Glomerular visceral epithelial cell (primary cell): Measurements from ENCODE around the gene CLEC16A.

Source experiments
- DNase-seq: peaks from one replicate; pipeline ENCODE4 v3.0.0-alpha.2; 2016; ENCODE audit errors: extremely low spot score

CLEC16A gene

DNA sequence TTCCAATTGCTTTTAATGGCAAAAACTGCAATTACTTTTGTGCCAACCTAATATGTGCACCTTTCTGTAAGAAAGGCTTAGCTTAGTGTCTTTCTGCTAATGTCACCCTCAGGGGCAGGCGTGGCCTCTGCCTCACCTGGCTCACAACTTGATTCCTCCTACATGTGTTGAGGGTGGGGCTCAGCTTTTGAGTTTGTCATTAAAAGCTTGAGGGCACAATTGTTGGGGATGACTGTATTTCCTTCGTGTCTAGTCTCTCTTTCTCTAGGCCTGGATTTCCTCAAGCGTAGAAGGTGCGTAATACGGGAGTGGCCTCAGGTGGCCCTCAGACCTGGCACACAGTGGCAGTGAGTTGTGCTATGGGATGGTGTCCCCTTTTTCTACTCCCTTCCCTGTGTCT, 94.4 kb downstream of the CLEC16A start:
- no peak for DNase-seq

DNA sequence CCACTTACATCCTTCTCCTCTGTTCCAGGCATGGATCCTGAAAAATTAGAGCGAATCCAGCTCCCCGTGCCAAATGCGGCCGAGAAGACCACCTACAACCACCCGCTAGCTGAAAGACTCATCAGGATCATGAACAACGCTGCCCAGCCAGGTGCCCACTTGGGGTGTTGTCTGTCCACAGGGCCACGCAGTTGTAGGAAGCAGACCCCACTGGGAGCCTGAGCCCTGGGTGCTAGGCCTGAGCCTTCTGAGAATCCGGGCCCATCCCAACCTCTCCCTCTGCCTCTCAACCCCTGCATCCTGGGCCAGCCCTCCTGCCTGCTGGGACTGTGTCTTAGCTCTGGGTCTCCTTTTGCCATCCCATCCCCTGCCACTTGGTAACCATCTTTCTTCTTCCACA, 95.4 kb downstream of the CLEC16A start:
- DNase-seq: no peak

DNA sequence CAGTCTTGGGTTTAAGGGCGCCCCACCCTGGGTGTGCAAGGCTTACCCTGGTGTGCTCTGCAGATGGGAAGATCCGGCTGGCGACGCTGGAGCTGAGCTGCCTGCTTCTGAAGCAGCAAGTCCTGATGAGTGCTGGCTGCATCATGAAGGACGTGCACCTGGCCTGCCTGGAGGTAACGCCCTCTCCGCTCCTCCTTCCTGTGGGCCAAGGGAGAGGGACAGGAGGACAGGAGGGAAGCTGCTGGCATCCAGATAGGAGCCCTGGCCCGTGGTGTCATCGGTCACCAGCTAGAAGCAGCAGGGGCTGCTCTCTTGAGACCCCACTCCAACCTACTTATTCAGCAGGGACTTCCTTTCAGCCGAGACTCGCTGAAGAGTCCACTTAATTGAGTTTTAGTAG, 97.8 kb downstream of the CLEC16A start:
- no peak for DNase-seq

DNA sequence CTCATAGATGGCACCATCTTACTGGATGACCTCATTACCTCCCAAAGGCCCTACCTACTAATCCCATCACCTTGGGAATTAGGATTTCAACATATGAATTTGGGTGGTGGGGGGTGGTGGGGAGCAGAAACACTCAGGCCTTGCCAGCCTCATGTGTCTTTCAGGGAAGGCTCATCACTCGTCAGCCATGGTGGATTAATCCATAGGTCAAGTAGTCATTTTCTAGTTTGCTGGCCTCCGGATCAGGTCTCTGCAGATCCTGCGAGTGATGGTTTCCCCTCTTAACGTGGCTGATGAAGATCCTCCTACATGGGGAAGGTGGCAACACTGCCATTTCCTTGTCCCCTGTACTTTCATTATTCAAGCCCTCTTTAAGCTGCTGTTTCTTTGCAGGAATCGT, 101.1 kb downstream of the CLEC16A start:
- no peak for DNase-seq

DNA sequence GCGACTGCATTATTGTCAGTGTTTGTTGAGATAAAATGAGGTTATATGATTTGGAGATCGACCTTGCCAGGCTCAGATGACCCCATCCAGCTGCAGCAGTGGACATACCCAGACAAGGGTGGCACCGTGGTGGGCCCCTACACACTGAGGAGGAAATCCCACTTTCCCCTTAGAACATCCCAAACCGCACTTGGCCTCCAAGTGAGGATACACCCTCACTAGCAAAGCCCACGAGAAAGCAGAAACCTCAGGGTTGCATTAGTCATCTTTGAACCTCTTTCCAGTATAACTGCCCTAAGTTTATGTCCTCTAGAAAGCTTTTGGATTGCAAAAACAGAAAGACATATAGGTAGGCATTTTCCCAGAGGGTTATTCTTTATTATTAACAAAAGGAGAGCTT, 101.5 kb downstream of the CLEC16A start:
- DNase-seq: no peak

DNA sequence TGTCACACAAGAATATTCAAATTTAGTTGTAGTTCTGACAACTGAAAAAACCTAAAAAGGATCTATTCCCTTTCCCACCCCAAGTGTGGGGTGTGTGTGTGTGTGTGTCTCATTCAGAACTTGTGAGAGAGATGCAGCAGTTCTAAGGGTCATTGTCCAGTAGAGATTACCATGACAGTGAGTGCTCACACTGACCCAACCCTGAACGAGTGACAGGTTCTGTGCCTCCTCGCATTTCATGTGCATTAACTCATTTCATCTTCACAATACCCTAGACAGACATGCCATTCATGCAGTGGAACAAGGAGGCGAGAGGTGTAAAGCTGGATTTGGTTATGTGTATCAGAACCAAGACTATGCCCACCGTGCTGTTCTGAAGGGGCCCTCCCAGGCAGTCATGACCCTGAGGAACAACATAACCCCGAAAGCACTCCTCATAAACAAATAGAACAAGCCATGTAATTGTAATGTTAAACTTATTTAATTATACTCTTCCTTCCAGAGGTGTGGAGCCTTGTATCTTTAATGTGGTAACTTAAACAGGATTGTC, 102.1 kb downstream of the CLEC16A start:
- DNase-seq: no peak

DNA sequence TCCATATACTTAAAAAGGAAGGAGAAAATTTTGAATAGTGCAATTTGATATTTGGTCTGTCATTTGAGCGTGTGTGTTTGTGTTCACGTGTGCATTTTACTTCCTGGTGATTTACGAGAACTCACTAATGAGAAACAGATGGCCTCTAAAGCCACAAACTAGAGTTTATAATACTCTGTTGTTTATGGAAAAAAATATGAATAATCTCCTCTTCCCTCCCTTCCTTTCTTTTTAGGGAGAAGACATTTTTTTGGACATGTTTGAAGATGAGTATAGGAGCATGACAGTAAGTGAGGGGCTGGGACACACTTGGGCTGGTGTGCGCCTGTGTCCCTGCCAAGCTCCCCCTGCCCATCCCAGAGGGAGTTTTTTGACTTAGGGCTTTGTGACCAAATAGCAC, 102.7 kb downstream of the CLEC16A start:
- no peak for DNase-seq

DNA sequence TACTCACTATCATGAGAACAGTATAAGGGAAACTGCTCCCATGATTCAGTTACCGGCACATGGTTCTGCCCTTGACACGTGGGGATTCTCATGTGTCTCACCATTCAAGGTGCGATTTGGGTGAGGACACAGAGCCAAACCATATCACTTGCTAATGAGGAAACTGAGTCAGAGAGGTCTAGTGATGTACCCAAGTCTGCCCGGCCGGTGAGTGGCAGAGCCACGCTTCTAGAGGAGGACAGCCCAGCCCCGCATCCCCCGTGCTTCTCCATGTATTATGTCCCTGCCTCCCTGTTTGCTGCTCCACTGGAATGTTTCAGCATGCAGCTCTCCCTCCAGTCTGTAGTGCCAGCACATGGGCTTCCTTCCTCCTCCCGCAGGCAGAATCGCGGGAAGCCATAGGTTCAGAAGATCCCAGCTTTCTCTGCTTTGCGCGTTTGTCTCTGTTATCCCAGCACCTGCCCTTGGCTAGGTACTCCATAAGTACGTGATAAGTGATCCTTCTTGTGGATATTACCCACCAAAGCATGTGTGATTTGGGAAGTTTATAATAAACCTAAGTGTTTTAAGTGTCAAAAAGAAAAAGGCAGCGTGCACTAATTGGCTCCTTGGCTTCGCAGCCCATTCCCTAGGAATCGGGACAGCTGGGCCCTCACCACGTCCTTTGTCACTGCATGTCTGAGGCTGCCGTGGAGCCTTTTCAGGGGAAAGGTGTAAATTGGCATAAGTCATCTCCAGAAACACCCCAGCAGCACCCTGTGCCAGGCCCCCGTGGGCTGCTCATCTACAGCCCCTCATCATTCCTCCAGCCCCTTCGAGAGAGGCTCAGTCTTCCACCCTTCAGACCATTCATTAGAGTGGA, 103.8 kb downstream of the CLEC16A start:
- DNase-seq: no peak

DNA sequence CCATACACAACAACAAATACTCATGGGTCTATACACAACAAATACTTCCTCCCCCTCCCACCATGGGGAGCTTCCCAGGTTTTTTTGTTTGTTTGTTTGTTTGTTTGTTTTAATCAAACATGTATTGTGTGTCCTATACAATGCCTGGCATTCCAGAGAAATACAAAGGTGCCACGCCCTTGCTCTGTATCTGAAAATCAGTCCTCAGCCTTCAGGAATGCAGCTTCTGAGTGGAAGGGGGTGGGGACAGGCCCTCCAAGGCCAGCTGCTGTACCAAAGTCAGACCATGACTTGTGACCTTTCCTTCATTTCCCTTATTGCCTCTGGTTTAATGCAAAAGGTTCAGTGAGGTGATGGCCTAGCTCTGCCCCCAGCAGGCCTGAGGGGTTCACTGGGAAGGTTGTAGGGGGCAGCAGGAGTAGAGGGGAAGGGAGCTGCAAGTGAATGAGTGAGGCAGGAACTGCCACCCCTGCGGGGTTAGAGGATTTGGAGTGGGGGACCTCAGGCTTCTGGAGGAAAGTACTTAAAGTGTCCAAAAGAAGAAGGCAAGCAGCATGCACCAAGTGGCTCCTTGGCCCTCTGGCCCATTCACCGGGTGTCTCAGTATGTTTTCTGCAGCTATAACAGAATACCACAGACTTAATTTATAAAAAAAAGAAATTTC, 105.2 kb downstream of the CLEC16A start:
- DNase-seq: no peak

DNA sequence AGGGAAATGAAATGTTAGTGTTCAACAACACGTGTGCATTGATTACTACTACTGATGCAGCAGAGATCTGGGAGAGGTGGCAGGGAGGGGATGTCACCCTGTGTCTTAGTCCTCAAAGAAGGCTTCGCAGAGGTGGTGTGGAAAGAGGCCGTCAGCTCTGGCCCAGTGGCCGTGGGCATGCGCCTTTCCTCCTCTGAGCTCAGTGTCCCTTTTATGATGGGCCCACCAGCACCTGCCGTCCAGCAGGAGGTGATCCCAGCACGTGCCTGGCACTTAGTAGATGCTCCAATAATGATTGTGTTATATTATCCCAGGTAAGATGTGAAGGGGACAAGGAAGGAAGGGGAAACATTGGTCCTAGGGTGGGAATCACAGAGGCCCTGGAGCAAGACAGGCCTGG, 106.2 kb downstream of the CLEC16A start:
- no peak for DNase-seq

DNA sequence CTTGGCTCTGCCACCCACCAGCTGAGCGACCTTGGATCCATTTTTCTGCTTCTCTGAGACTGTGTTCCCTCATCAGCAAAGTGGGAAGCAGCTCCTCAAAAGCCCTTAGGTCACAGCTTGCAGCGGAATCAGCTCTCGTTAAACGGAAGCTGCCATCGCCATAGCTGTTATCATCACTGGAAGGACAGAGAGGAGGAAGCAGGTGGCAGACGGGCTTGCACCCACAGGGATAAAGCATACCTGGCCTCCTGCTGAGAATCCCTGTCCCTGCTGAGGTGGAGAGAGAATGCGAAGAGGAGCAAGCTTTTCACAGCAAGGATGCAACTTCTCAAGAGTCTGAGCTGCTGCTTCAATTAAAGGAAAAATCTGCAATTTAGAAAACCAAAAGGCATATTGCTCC, 106.6 kb downstream of the CLEC16A start:
- DNase-seq: no peak

DNA sequence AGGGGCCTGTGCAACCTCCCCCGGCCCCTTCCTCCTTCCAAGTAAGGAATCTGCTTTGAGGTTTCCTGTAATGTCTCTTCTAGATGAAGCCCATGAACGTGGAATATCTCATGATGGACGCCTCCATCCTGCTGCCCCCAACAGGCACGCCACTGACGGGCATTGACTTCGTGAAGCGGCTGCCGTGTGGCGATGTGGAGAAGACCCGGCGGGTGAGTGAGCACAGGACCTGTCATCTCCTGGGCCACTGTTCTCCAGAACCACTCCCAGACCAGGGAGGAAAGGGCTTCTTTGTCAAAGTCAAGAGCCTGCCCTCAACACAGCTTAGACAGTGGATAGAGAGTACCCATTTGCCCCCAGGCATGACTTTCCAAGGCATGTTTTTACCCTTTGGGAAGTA, 107.1 kb downstream of the CLEC16A start:
- DNase-seq: no peak

DNA sequence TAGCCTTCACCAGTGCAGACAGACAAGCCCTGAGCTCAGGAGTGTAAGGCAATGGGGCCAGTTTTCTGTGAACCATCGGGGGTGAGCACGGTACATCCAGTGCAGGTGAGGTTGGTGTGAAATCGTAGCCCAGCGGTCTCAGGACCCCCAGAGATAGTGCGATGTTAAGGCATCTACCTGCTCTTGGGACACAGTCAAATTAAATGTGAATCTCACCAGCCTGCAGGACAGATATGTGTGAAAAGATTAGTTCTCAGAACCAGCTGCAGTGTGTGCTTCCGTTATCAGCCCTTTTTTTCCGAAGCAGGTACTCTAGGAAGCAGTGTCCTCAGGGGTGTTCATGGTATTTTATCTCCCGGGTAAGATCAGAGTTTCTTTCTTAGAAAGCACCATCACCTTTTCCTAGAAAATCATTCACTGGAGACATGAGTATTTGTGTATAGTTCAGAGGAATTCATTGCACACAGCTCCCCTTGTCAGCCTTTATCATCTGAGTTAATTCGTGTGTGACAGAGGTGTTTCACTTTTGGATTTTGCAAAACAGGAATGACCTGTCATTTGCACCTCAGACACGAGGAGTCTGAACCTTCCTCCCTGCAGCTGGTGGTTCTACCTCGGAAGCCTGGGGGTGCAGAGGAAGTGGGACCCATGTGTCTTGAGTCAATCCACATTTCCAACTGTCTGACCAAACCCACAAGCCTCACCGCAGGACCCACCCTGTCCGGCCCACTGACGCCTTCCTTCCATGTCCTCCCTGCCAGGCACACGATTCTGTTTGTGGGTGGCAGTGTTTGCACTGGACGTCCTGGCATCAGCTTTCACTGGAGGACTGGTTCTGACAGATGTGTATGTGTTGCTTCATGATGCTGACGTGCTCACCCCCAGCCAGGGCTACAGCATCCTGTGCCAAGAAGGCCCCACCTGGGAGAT, 107.8 kb downstream of the CLEC16A start:
- no peak for DNase-seq

DNA sequence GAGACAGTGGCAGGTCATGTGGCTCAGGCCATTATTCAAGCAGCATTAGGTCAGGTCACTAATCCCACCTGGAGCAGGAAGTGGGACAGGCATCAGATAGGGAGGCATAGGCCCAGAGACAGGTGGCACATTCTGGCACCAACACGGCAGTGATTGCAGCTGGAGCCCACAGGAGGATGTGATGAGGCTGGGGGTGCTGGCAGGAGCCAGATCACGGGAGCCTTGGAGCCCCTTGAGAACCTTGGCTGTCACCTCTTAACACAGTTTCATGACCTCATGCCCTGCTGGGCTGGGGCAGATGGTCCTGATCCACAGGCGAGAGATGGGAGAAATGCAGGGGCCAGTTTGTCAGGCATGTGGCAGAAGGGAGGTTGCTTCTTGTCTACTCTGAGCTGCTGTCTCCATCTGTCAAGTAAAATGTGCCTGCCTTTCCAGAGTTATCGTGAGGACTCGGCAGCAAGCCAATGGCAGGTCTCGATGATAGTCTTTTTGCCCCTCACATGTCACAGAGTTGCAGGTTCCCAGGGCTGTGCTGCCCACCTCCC, 109.6 kb downstream of the CLEC16A start:
- no peak for DNase-seq

DNA sequence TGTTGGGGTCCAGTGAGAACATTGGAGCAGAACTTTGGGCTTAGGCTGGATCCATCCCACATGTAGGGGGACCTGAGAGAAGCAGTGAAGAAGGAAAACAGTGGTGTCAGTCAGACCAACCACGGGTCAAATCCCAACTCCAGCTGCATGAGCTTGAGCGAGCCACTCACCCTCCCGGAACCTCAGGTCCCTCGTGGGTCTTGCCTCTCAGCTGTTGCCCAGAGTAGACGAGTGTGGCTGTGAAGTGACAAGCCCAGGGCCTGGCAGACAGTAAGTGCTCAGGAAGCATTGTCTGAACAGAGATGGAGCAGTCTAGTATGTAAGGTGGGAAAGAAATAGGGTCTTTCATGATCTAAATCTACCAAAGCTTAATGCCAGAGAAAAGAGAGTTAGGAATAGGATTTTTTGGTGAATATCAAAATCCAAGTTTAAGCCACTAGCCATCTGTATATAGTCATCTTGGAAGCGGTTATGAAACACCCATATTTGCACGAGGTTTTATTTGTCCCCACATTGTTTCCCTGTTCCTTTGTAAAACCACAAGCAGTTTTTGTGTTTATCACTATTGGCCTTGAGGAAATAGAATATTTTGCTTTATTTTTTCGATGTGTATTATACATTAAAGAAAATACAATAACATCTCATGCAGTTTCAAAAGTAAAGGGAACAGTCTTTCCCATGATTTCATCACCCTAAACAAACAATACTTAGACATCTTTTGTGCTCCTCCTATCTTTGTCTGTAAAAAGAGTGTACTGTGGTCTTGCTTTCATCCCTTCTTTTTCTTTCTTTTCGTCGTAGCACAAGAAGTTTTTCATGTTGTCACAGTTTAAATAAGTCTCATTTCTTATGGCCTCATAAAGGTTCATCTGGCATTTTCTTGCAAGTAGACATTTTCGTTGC, 112.0 kb downstream of the CLEC16A start:
- no peak for DNase-seq

DNA sequence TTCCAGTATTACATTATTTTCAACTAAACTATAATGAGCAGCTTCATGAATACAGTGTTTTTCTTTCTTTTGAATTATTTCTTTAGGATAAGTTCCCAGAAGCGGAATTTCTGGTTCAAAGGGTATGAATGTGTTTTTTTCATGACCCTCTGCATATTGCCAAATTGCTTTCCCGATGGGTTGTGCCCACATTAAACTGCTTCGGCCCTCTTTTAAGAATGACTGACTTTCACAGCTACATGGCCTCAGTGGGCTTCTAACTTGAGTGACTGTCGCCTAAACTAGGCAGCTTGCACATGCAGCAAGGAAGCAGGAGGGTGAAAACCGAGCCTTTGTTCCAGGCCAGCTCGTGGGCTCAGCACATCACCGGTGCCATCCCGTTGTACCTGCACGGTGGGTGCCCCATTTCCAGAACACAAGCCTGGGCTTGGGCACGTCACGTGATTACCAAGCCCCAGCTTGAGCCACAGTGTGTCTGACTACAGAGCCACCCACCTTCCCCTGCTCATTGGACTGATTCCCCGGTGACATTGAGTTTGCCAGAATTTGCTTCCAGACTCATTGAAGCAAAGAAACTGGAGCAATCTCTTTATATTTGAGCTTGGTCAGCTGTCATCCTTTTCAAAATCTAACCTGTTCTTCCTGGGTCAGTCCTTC, 112.8 kb downstream of the CLEC16A start:
- no peak for DNase-seq

DNA sequence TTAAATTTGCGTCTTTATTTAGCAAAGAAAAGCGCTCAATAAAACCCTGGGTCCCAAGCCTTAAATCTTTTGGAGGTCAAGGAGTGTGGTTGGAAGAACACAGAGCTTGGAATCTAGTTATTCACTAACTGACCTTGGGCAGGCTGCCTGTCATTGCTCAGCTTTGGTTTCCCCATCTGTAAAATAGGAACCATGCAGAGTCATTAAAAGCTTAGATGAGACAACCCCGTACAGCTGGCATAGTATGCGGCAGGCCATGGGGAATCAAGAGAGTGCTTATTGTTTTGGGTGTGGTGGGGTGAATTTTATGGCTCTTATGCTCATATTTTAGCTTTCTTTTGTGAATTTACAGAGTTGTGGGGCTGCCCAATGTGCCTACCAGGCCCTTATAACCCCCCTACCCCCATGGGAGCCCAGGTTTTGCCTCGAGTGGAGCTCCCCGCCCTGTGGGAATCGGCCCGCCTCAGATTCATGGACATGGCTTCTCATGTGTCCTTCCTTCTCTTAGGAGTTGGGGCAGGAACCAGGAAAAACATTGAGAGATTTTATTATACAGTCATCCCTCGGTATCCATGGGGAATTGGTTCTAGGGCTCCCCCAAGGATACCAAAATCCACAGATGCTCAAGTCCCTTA, 113.5 kb downstream of the CLEC16A start:
- DNase-seq: no peak

DNA sequence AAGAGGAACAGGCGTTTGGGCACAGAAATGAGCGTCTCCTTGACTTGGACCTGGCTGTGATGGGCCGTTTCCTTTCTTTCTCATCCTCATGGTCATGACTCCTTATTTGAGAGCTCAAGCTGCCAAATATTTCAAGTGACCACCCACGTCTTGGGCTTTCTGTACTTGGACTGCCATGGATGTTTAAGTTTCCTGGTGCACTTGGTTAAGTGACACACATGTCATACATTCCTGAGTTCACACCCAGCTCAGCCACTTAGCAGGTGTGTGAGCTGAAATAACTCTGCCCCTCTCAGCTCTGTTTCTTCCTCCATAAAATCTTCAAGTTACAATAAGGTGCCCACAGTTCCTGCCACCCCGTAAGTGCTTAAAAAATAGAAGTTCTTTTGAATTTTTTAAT, 114.5 kb downstream of the CLEC16A start:
- DNase-seq: no peak

DNA sequence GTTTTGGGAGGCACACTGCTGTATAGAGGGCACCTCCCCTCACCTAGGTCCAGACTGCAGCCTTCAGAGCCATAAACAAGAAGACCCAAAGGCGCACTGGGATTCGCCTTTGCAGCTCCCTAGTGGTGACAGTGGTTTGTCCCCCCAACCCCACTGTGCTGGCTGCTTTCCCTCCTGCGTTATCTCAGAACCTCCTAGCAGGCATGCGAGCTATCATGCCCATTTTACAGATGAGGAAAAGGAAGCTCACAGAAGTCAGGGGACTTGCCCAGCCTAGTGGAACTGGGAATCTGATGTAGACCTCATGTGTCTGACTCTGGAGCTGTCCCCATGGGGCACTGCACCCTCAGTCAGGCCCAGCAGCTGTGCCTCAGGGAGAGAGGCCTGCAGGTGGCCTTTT, 115.2 kb downstream of the CLEC16A start:
- no peak for DNase-seq

DNA sequence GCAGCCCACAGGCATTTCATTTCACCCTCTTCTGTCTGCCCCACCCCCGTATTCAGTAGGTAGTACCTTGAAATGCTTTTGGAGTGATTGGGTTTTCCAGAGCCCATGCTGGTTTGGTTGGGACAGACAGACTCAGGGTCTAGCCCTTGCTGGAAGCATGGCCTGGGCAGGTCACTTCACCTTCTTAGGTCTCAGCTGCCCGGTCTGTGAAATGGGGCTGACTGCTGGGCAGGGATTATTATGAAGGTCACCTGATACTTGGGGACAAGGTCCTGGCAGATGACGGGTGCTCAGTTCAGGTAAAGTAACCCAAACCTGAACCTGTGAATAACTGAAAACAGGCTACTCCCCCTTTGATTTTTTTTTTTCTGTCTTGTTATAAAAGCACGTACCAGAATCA, 116.0 kb downstream of the CLEC16A start:
- no peak for DNase-seq
